ENCODE data around the gene SRSF3.

SRSF3 gene

DNA sequence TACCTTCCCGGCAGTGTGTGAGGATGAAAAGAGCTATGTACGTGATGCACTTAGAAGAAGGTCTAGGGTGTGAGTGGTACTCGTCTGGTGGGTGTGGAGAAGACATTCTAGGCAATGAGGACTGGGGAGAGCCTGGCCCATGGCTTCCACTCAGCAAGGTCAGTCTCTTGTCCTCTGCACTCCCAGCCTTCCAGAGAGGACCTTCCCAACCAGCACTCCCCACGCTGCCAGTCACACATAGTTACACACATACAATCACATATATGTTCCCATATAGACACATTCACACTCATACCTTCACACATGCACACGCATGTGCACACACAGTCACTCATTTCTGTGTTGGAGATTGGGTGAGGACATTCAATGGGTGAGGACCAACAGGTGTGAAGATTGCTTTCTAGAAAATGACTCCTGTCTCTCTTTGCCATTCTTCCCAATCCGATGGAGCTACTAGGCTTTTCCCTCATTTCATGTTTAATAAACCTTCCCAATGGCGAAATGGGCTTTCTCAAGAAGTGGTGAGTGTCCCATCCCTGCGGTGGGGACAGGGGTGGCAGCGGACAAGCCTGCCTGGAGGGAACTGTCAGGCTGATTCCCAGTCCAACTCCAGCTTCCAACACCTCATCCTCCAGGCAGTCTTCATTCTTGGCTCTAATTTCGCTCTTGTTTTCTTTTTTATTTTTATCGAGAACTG is 30.4 kb downstream of the SRSF3 start:
- DNase-seq, result no peak

DNA sequence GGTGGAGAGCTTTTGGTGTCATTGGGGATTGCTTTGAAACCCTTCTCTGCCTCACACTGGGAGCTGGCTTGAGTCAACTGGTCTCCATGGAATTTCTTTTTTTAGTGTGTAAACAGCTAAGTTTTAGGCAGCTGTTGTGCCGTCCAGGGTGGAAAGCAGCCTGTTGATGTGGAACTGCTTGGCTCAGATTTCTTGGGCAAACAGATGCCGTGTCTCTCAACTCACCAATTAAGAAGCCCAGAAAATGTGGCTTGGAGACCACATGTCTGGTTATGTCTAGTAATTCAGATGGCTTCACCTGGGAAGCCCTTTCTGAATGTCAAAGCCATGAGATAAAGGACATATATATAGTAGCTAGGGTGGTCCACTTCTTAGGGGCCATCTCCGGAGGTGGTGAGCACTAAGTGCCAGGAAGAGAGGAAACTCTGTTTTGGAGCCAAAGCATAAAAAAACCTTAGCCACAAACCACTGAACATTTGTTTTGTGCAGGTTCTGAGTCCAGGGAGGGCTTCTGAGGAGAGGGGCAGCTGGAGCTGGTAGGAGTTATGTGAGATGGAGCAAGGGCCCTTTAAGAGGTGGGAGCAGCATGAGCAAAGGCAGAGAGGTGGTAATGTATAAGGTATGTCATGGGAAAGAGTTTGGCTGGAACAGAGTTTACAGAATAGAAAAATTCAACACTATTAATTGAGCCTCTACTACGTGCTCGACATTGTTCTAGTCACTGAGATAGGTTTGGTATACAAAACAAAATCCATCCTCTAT is 31.2 kb downstream of the SRSF3 start:
- peak; percentile 52 for DNase-seq

DNA sequence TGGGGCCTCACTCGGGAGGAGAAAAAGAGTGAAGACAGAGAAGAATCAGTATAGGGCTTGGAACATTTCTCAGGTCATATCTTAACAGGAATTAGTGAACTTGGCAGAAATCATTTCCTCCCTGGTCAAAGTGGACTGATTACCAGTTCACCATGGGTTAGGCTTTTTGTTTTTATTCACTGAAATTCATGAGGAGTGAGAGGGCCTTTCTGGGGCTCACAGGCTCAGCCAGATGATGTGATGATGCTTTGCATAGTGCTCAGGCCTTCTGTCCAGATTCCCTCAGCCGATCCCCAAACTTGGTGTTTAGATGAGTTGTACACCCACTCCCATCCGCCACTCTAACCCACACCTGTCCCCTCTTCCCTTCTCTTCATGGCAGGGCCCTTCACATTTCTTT is 32.5 kb downstream of the SRSF3 start:
- DNase-seq, result no peak

DNA sequence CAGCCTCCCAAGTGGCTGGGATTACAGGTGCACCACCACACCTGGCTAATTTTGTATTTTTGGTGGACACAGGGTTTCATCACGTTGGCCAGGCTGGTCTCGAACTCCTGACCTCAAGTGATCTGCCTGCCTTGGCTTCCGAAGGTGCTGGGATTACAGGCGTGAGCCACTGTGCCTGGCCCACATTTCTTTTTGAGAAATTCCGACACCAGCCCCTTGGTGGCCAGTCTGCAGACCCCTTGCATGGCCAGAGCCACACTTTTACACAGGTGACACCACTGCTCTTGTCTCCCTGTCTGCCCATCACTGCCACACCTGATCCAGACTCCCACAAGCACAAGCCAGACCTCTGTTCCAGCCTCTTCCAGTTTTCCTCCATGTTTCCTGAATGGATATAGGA is 33.0 kb downstream of the SRSF3 start:
- DNase-seq, result no peak

DNA sequence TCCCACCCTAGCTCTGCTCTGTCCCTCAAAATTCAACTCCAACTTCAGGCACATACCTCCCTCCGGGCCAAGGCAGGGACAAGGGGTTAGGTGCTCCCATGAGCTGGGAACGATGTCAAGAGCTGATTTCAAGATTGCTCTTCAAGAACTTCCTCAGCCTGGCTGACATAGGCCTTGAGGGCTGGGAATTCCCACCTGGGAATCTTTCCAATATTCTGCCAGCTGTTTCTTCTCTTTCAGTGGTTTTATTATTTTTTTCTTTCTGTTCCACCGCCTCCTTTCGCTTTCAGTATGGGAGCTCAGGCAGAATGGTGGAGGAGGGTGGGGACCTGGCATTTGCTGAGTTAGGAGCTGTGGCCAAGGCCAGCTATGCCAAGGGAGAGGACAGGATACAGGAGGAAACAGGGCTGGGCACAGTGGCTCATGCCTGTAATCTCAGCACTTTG is 33.7 kb downstream of the SRSF3 start:
- no peak for DNase-seq

DNA sequence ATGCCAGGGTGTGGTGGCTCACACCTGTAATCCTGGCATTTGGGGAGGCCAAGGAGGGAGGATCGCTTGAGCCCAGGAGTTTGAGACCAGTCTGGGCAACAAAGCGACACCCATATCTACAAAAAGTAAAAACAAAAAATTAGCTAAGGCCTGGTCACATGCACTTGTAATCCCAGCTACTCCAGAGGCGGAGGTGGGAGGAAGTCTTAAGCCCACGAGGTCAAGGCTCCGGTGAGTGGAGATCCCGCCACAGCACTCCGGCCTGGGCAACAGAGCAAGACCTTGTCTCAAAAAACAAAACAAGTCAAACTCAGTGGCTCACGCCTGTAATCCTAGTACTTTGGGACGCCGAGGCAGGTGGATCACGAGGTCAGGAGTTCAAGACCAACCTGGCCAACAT is 35.6 kb downstream of the SRSF3 start:
- no peak for DNase-seq

DNA sequence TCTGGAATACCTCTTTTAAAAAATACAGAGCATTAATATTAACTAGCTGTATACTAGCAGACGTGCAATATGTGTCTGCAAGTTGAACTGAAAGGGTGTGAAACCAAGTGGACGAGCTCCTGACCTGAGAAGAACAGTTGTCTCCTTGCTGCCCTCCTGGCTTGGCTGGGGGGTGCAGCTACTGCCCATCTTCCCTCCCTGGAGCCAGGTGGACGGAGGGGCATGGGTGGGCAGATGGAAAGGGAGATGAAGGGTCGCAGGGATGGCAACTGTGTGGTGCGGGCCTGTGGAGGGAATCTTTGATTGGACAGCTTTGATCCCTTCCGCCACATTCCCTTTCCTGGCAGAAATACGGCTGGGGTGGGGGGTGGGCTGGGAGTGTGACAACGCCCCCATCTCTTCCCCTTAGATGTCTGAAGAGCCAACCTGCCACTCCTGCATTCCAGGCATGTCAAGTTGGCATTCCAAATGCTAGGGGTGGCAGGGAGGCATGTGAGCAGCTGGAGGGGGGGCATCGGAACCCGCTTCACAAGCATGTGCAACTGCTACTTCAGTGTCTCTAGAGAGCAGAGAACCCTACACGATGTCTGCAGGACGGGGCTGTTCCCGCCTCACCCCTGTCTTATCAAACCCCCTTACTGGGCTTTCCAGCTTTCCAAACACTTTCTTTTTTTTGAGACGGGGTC is 37.3 kb downstream of the SRSF3 start:
- DNase-seq, result no peak

DNA sequence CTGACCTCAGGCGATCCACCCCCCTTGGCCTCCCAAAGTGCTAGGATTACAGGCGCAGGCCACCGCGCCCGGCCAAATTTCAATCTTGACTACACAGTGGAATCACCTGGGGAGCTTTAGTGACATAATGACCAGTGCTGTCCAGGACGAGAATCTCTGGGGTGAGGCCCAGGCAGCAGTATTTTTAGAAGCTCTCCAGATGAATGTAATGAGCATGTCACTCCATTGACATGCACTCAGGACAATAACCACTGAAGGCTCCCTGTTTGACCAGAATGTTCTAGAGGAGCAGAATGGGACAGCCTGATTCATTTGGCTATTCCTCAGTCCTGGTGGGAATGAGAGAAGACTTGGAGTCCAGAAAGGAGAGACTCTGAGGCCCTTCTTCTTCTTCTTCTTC is 39.2 kb downstream of the SRSF3 start:
- no peak for DNase-seq

DNA sequence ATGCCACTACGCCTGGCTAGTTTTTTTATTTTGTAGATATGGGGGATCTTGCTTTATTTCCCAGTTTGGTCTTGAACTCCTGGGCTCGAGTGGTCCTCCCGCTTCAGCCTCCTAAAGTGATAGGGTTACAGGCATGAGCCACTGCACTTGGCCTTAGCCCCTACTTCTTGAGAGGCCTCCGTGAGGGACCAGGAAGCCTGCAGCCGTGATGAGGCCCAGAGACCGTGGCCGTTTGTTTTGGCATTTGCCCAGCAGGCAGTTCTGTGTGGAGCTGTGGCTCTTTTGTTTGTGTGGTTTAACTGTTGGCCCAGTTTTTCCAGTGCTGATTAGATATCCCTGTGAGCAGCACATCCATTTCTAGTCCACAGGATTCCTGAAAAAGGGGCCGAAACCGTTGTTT is 39.8 kb downstream of the SRSF3 start:
- DNase-seq, result peak; percentile 54

DNA sequence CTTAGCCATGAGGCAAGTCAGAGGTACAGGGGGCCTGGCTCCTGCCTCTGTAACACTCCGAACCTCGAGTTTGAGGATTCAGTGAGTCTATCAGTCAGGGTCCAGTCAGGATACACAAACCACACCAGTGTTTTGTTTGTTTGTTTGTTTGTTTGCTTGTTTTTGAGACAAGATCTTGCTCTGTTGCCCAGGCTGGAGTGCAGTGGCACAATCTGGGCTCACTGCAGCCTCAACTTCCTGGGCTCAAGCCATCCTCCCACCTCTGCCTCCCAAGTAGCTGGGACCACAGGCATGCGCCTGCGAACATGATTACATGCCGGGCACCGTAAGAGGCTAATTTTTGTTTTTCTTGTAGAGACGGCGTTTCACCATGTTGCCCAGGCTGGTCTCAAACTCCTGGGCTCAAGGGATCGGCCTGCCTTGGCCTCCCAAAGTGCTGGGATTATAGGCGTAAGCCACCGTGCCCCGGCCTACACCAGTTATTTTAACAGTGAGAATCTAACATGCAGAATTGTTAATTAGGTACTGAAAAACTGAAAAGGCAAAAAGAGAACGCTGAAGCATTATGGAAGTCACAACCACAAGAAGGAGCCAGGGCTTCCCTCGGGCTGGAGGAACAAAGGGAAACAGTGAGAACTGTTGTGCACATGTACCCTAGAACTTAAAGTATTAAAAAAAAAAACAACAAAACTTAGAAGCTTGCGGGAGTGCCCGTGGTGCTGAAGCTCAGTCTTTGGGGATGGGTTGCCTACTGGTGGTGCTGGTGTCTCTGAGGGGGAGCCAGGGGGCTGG is 40.4 kb downstream of the SRSF3 start:
- DNase-seq, result no peak

DNA sequence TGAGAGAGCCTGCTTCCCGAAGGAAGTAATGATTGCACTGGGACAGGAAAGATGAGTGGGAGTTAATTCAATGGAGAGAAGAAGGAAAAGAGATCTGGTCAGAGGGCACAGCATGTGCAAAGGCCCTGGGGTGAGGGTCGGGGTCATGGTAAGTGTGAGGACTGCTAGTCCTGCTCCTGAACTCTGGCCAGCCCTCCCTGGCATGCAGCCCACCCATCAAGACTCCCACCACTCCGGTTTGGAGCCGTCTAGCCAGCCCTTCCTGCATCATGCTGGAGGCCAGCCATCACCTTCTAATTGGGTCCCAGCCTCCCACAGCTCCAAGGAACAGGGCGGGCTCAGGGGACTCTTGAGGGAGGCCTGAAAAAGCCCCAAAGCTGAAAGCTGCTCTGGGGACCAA is 42.1 kb downstream of the SRSF3 start:
- no peak for DNase-seq

DNA sequence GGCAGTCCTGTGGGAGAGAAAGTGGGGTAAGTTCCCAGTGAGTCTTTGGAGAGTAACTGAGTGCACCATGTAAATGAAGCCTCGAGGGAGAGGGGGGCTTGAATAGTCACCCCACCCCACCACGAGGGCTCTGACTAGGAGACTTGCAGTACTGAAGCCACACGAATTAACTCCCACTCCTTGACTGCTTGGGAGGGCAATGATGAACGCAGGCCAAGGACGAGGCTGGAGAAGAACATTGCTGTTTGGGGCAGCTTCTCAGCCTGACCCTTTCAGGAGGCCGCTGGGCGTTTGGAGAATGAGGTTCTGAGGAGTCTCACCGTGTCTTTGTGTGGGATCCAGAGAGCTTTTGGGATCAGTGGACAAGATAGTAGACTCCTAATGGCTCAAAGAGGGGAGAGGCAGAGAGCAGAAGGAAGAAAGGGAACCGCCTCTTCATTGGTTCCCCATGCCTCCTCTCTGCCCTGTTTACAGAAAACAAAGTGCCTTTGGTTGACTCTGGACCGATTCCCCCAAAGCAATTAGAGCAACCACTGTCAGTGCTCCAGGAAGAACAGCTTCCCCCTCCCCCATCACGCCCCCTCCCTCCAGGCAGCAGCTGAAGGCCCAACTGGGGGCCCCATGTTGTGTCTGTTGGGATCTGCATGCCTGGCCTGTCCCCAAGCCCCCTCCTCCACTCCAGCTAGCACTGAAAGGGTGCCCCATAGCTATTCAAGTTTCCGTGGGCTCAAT is 42.7 kb downstream of the SRSF3 start:
- no peak for DNase-seq

DNA sequence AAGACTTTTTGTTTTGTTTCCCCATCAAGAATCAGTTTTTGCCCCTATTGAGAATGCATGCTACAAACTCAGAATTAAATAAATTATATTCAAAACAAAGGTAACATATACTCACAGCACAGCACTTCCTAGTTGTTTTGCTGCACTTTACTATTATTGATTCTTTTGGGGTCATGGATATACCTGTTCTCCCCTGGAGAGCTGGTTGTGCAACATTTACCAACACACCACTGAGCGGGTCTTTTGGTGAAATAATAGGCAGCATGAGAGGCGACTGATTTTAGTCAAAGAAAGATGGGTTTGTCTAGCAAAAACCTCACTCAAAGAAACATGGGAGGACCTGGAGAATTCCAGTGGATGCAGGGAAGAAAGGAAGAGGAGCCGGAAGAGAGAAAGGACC is 44.4 kb downstream of the SRSF3 start:
- no peak for DNase-seq

DNA sequence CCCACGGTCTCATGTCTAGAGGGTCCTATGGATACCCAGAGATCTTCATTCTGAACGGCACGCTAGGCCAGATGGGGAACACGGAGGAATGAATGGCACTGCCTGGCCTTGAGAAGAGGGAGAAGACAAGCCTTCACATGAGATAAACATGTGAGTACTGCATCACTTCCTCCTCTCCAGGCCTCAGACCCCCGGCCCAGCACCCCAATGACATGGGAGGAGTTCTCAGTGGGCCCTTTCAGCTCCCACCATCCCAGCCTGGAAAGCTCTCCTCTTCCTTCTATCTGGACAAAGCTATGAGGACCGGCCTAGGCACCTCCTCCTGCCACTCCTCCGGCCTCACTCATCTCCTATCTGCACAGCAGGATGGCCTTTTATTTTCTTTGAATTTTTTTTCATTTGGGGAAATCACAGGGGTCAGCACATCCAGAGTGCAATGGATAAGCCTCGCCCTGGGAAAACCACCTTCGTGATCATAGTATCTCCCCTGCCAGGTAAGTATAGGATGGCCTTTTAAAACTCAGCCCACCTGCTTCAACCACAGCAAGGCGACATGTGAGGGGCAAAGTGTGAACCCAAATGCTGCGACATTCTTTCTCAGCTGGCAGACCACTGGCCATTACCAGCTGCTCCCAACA is 45.1 kb downstream of the SRSF3 start:
- DNase-seq, result no peak

DNA sequence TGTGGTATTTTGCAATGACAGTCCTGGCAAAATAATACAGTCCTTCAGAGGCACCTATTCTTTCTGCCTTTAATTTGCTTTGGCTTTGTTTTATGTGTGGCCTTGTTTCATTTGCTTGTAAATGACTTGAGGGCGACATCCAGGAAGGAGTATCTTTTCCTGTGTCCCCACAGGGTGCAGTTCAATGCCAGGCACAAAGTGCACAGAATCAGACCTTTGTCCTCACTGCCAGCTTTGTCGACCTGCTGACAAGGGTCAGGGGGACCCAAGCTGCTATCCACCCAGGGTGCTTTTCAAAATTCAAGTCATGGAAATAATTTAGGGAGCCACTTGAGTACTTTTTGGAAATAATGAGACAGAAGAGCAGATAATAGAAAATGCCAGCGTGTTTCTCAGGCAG is 47.4 kb downstream of the SRSF3 start:
- DNase-seq, result no peak

DNA sequence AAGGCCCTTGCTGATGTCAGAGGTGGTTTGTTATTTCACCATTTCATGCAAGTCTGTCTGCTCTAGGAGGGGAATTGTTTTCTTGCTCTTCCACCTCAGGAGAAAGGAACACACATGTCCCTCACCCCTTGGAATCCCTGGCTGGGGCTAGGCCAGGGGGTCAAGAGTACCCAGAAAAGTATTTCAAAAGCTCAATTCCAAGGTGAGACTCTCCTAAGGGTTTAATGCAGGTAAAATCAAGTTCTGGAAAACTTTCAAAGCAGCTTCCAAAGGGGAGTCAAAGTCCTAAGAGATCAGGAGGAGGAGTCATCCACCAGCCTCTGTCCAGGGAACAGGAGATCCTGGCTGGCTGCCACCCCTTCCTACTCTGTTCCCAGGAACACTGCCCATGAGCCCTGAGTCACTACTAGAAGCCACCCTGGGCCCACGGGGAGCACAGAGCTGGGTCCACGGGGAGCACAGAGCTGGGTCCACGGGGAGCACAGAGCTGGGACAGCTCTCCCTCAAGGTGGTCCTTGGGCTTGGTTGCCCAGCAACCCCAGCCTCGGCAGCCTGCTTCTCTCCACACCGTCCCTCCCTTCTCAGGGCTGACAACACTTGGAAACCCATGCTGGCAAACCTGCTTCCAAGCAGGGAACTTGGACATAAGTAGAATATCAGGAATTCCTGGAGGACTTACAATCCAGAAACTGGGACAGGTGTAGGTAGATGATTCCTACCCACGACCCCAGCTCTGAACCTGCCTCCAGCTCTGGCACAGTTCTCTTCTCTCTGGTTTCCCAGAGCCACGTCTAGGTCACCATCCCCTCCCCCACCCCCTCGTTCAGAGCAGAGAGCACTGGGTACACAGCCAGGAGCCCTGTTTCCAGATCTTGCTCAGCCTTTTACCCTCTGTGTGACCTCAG is 49.0 kb downstream of the SRSF3 start:
- DNase-seq, result no peak

DNA sequence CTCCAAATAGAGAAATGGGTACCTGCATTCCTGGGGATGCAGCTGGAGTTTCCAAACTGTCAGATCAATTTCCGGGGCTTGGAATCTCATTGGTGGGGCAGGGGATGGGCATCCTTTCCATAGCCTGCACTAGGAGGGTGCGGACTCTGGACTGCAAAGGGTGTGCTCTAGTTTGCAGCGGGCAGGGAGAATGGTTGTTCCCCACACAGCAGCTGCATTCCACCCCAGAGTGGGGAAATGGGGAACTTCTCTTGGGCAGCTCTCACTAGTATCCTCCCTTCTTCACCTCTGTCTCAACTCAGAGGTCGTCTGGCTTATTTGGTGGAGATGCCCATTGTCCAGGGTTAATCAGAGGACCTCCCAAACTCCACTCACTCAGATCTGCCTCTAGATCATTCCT is 49.8 kb downstream of the SRSF3 start:
- DNase-seq, result no peak

DNA sequence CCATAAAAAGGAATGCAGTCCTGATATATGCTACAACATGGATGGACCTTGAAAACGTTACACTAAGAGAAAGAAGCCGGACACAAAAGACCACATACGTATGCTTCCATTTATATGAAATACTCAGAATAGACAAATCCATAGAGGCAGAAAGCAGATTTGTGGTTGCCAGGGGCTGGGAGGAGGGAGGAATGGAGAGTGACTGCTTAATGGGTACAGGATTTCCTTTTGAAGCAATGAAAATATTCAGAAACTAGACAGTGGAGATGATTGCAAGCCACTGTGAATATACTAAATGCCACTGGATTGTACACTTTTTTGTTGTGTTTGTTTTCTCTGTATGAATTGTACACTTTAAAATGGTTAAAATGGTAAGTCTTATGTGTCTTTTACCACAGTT is 54.9 kb downstream of the SRSF3 start:
- DNase-seq, result no peak

DNA sequence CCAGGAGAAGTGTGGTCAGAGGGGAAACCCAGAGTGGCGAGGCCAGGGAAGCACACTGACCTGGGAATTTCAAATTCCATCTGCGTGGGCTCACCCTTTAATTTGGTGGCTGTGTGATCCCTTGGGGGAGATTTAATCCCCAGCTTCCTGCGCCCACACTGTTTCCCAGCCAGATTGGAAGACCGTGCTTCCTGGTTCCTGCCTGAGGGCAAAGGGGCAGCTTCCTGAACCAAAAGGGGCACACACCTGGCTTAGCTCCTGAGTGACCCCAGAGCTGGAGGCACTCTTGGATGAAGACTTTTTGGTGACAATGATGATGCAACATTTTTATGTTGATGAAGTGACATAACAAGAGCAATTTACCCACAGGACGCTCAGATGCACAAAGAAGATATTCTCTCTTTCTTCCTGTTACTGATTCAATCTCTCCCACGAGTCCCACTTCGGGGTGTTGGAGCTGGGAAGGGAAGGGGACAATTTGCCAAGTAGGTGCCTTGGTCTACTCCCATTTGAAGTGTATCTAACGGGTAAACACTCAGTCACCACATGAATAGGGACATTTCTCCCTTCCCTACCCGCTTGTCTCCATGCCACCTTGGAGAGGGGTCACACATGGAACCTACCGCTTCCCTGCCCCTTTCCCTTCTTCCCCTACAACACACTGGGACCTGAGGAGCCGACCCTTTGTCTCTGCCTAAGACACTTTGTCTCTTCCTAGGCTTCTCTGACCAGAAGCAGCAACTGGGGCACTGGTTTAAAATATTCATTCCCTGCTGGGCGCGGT is 55.7 kb downstream of the SRSF3 start:
- DNase-seq, result no peak

DNA sequence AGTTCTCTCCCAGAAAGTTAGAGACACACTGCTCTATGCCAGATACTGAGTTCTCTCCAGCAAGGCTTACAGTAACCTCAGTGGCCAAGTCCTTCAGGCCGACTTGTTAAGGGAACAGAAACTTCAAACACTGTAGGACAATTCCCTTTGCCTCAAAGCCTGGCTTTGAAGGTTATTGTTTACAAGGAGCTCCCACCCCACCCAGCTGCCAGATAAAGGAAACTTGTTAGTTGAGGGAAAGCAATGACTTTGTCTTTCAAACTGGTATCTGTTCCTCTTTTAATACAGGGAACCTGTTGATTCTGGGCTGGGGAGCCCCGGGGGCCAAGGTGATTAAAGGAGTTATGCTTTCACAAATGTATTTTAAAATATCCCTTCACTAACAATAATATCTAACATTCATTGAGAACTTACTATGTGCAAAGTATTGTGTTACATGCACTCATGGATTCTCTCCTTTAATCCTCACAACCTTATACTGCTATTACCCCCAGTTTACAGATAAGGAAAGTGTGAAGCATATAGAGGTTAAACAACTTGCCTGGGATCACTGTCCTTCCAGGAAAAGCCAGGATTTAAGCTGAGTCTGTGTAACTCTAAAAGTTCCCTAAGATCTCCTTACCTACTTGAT is 56.8 kb downstream of the SRSF3 start:
- DNase-seq, result no peak
